HCT116 (cell line): ENCODE data around the gene GGPS1.

Source experiments
- POLR2A ChIP-seq: IDR thresholded peaks from 2 replicates; pipeline ENCODE4 v1.7.0; 2011; ENCODE audit warnings: borderline replicate concordance; ENCODE audit not compliant: insufficient read depth, insufficient read length; ENCODE audit errors: extremely low read depth
- YY1 ChIP-seq: IDR thresholded peaks from 2 replicates; pipeline ENCODE4 v1.6.1; 2011; ENCODE audit warnings: low read length, low read depth, moderate library complexity, mild to moderate bottlenecking; ENCODE audit not compliant: insufficient replicate concordance; ENCODE audit errors: extremely low read depth
- TF ChIP-seq, protein P1 (sequence below): IDR thresholded peaks from 2 replicates; pipeline ENCODE4 v1.6.1; 2012

DNA sequence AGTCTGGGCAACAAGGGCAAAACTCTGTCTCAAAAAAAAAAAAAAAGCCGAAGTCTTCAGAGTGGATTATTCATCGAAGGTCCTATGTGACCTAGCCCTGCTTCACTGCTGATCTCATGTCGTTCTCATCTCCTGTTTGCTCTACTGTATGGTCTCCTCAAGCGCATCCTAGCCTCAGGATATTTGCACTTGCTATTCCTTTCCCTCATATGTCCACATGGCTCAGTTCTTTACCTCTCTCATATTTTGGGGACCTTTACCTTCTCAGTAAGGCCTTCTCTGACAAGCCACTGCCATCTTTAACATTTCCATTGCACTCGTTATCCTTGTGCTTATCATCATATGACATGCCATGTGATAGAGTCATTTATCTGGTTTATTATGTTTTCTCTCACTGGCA is 41.4 kb downstream of the GGPS1 start:
- TF ChIP-seq YY1 (no peak), POLR2A (no peak)
- TF ChIP-seq, protein P1, sequence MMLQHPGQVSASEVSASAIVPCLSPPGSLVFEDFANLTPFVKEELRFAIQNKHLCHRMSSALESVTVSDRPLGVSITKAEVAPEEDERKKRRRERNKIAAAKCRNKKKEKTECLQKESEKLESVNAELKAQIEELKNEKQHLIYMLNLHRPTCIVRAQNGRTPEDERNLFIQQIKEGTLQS: no peak
